ENCODE data around the gene FRYL. TPM values are rescaled to one million over a fixed set of nuclear protein-coding genes. Genes with fewer than 3 reads are reported as not detected.
"Not testable (repeated sequence)": the region's sequence is repeated elsewhere in the genome, so short reads cannot be mapped to it uniquely, and the experiment has no call there.

FRYL gene
- total and polyA plus RNA-seq, 2 donors, result 33.2 to 44.2 TPM

- H3K27me3 ChIP-seq (ENCODE audit: control insufficient read depth in 2 of 2, insufficient read depth in 1 of 2, low read length in 1 of 2), result no peaks in the 10 kb centered on the region
- no peak for DNase-seq (ENCODE audit: low read depth in 6 of 9, low spot score in 9 of 9)
- no peak overlapping the region for H3K27ac ChIP-seq (ENCODE audit: low read depth in 1 of 2, low read length in 1 of 2)
- H3K9me3 ChIP-seq (ENCODE audit: control insufficient read depth in 2 of 2, insufficient read depth in 1 of 2, low read length in 1 of 2), result no peaks in the 10 kb centered on the region
- no peaks in the 10 kb centered on the region for H3K36me3 ChIP-seq (ENCODE audit: control insufficient read depth in 2 of 2, insufficient read depth in 2 of 2, low read length in 1 of 2)
- 99% methylated on average over 5 of the region's 5 CpGs for WGBS
- H3K4me3 ChIP-seq (ENCODE audit: low read length in 2 of 2), result no peak overlapping the region
- no peaks in the 10 kb centered on the region for H3K4me1 ChIP-seq (ENCODE audit: control insufficient read depth in 2 of 2, insufficient read depth in 2 of 2, low read length in 2 of 2)
These were observed 61.1 kb downstream of the FRYL start for GRCh38 chr4:48718818-48719465.

- not testable (repeated sequence) for H3K36me3 ChIP-seq (ENCODE audit: control insufficient read depth in 2 of 2, insufficient read depth in 2 of 2, low read length in 1 of 2); DNase-seq (ENCODE audit: low read depth in 6 of 9, low spot score in 9 of 9); H3K4me1 ChIP-seq (ENCODE audit: control insufficient read depth in 2 of 2, insufficient read depth in 2 of 2, low read length in 2 of 2); H3K27me3 ChIP-seq (ENCODE audit: control insufficient read depth in 2 of 2, insufficient read depth in 1 of 2, low read length in 1 of 2); H3K27ac ChIP-seq (ENCODE audit: low read depth in 1 of 2, low read length in 1 of 2); H3K4me3 ChIP-seq (ENCODE audit: low read length in 2 of 2); H3K9me3 ChIP-seq (ENCODE audit: control insufficient read depth in 2 of 2, insufficient read depth in 1 of 2, low read length in 1 of 2)
- WGBS, result 97% methylated on average over 4 of the region's 5 CpGs
These were observed 63.8 kb downstream of the FRYL start for GRCh38 chr4:48716285-48716684.

GRCh38 chr4:48710446-48711209 lies 69.5 kb downstream of the FRYL start:
- Histone ChIP-seq H3K27me3 (ENCODE audit: control insufficient read depth in 2 of 2, insufficient read depth in 1 of 2, low read length in 1 of 2) (no peaks in the 10 kb centered on the region), H3K4me1 (ENCODE audit: control insufficient read depth in 2 of 2, insufficient read depth in 2 of 2, low read length in 2 of 2) (no peaks in the 10 kb centered on the region), H3K27ac (ENCODE audit: low read depth in 1 of 2, low read length in 1 of 2) (no peak overlapping the region), H3K9me3 (ENCODE audit: control insufficient read depth in 2 of 2, insufficient read depth in 1 of 2, low read length in 1 of 2) (no peaks in the 10 kb centered on the region), H3K36me3 (ENCODE audit: control insufficient read depth in 2 of 2, insufficient read depth in 2 of 2, low read length in 1 of 2) (peaks cover 0 to 13% of the 10 kb centered on the region in 2 donors), H3K4me3 (ENCODE audit: low read length in 2 of 2) (no peak overlapping the region)
- 97% methylated on average over 8 of the region's 8 CpGs for WGBS
- no peak for DNase-seq (ENCODE audit: low read depth in 6 of 9, low spot score in 9 of 9)

GRCh38 chr4:48709901-48710300 lies 70.2 kb downstream of the FRYL start:
- H3K27me3 ChIP-seq (ENCODE audit: control insufficient read depth in 2 of 2, insufficient read depth in 1 of 2, low read length in 1 of 2), result no peaks in the 10 kb centered on the region
- H3K27ac ChIP-seq (ENCODE audit: low read depth in 1 of 2, low read length in 1 of 2), result no peak overlapping the region
- no peaks in the 10 kb centered on the region for H3K4me1 ChIP-seq (ENCODE audit: control insufficient read depth in 2 of 2, insufficient read depth in 2 of 2, low read length in 2 of 2)
- peaks cover 0 to 13% of the 10 kb centered on the region in 2 donors for H3K36me3 ChIP-seq (ENCODE audit: control insufficient read depth in 2 of 2, insufficient read depth in 2 of 2, low read length in 1 of 2)
- no peaks in the 10 kb centered on the region for H3K9me3 ChIP-seq (ENCODE audit: control insufficient read depth in 2 of 2, insufficient read depth in 1 of 2, low read length in 1 of 2)
- WGBS, result 97% methylated on average over 1 of the region's 1 CpG
- no peak overlapping the region for H3K4me3 ChIP-seq (ENCODE audit: low read length in 2 of 2)
- no peak for DNase-seq (ENCODE audit: low read depth in 6 of 9, low spot score in 9 of 9)

GRCh38 chr4:48708610-48709009 lies 71.5 kb downstream of the FRYL start:
- 99% methylated on average over 7 of the region's 7 CpGs for WGBS
- Histone ChIP-seq H3K36me3 (ENCODE audit: control insufficient read depth in 2 of 2, insufficient read depth in 2 of 2, low read length in 1 of 2) (peaks cover 0 to 13% of the 10 kb centered on the region in 2 donors), H3K4me1 (ENCODE audit: control insufficient read depth in 2 of 2, insufficient read depth in 2 of 2, low read length in 2 of 2) (no peaks in the 10 kb centered on the region), H3K9me3 (ENCODE audit: control insufficient read depth in 2 of 2, insufficient read depth in 1 of 2, low read length in 1 of 2) (no peaks in the 10 kb centered on the region), H3K27ac (ENCODE audit: low read depth in 1 of 2, low read length in 1 of 2) (no peak overlapping the region), H3K27me3 (ENCODE audit: control insufficient read depth in 2 of 2, insufficient read depth in 1 of 2, low read length in 1 of 2) (no peaks in the 10 kb centered on the region), H3K4me3 (ENCODE audit: low read length in 2 of 2) (no peak overlapping the region)
- no peak for DNase-seq (ENCODE audit: low read depth in 6 of 9, low spot score in 9 of 9)

GRCh38 chr4:48706736-48707135 lies 73.3 kb downstream of the FRYL start:
- no peak for DNase-seq (ENCODE audit: low read depth in 6 of 9, low spot score in 9 of 9)
- H3K36me3 ChIP-seq (ENCODE audit: control insufficient read depth in 2 of 2, insufficient read depth in 2 of 2, low read length in 1 of 2), result peaks cover 0 to 13% of the 10 kb centered on the region in 2 donors
- no peaks in the 10 kb centered on the region for H3K27me3 ChIP-seq (ENCODE audit: control insufficient read depth in 2 of 2, insufficient read depth in 1 of 2, low read length in 1 of 2)
- no peaks in the 10 kb centered on the region for H3K4me1 ChIP-seq (ENCODE audit: control insufficient read depth in 2 of 2, insufficient read depth in 2 of 2, low read length in 2 of 2)
- no peaks in the 10 kb centered on the region for H3K9me3 ChIP-seq (ENCODE audit: control insufficient read depth in 2 of 2, insufficient read depth in 1 of 2, low read length in 1 of 2)
- H3K4me3 ChIP-seq (ENCODE audit: low read length in 2 of 2), result no peak overlapping the region
- H3K27ac ChIP-seq (ENCODE audit: low read depth in 1 of 2, low read length in 1 of 2), result no peak overlapping the region

DNA sequence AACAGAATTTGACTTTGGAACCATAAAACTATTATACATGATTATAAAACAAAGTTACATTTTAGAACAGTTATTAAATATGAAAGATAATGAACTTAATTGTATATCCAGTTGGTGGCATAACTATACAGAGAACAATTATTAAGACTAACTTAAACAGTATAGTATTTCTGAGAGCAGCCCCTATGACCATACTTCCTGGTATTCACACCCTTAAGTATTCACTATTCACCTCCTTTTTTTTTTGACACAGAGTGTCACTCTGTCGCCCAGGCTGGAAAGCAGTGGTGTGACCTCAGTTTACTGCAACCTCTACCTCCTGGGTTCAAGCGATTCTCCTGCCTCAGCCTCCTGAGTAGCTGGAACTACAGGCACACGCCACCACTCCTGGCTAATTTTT lies 74.5 kb downstream of the FRYL start:
- WGBS, result 99% methylated on average over 3 of the region's 3 CpGs
- no peak overlapping the region for H3K27ac ChIP-seq (ENCODE audit: low read depth in 1 of 2, low read length in 1 of 2)
- no peak overlapping the region for H3K4me3 ChIP-seq (ENCODE audit: low read length in 2 of 2)
- no peaks in the 10 kb centered on the region for H3K27me3 ChIP-seq (ENCODE audit: control insufficient read depth in 2 of 2, insufficient read depth in 1 of 2, low read length in 1 of 2)
- H3K36me3 ChIP-seq (ENCODE audit: control insufficient read depth in 2 of 2, insufficient read depth in 2 of 2, low read length in 1 of 2), result peaks cover 0 to 13% of the 10 kb centered on the region in 2 donors
- no peaks in the 10 kb centered on the region for H3K9me3 ChIP-seq (ENCODE audit: control insufficient read depth in 2 of 2, insufficient read depth in 1 of 2, low read length in 1 of 2)
- H3K4me1 ChIP-seq (ENCODE audit: control insufficient read depth in 2 of 2, insufficient read depth in 2 of 2, low read length in 2 of 2), result no peaks in the 10 kb centered on the region
- DNase-seq (ENCODE audit: low read depth in 6 of 9, low spot score in 9 of 9), result no peak

DNA sequence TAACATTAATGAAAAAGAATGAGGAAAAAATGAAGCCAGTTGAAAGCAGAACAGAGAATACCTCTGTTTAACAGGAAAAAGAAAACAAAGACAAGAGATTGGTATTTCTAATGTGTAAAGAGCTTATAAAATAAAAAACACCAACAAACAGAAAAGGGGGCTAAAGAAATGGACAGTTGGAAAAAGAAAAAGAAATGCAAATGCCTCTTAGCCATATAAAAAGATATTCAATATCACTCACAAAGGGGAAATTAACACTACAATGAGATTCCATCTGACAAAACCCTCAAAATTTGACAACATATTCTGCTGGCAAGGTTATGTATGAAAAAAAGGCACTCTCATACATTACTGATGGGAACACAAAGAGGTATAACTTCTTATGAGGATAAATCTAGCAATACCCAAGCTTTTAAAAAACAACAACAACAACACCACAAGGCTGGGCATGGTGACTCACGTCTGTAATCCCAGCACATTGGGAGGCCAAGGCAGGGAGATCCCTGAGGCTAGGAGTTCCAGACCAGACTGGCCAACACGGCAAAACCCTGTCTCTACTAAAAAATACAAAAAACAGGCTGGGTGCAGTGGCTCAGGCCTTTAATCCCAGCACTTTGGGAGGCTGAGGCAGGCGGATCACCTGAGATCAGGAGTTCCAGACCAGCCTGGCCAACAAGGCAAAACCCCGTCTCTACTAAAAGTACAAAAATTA lies 75.8 kb downstream of the FRYL start:
- 95% methylated on average over 4 of the region's 4 CpGs for WGBS
- Histone ChIP-seq H3K9me3 (ENCODE audit: control insufficient read depth in 2 of 2, insufficient read depth in 1 of 2, low read length in 1 of 2) (no peaks in the 10 kb centered on the region), H3K4me1 (ENCODE audit: control insufficient read depth in 2 of 2, insufficient read depth in 2 of 2, low read length in 2 of 2) (no peaks in the 10 kb centered on the region), H3K36me3 (ENCODE audit: control insufficient read depth in 2 of 2, insufficient read depth in 2 of 2, low read length in 1 of 2) (peaks cover 0 to 10% of the 10 kb centered on the region in 2 donors), H3K4me3 (ENCODE audit: low read length in 2 of 2) (no peak overlapping the region), H3K27ac (ENCODE audit: low read depth in 1 of 2, low read length in 1 of 2) (no peak overlapping the region), H3K27me3 (ENCODE audit: control insufficient read depth in 2 of 2, insufficient read depth in 1 of 2, low read length in 1 of 2) (no peaks in the 10 kb centered on the region)
- DNase-seq (ENCODE audit: low read depth in 6 of 9, low spot score in 9 of 9), result no peak

- H3K4me1 ChIP-seq (ENCODE audit: control insufficient read depth in 2 of 2, insufficient read depth in 2 of 2, low read length in 2 of 2), result no peaks in the 10 kb centered on the region
- H3K4me3 ChIP-seq (ENCODE audit: low read length in 2 of 2), result no peak overlapping the region
- H3K27me3 ChIP-seq (ENCODE audit: control insufficient read depth in 2 of 2, insufficient read depth in 1 of 2, low read length in 1 of 2), result no peaks in the 10 kb centered on the region
- no peak overlapping the region for H3K27ac ChIP-seq (ENCODE audit: low read depth in 1 of 2, low read length in 1 of 2)
- no peaks in the 10 kb centered on the region for H3K36me3 ChIP-seq (ENCODE audit: control insufficient read depth in 2 of 2, insufficient read depth in 2 of 2, low read length in 1 of 2)
- WGBS, result 85% methylated on average over 1 of the region's 1 CpG
- H3K9me3 ChIP-seq (ENCODE audit: control insufficient read depth in 2 of 2, insufficient read depth in 1 of 2, low read length in 1 of 2), result no peaks in the 10 kb centered on the region
- no peak for DNase-seq (ENCODE audit: low read depth in 6 of 9, low spot score in 9 of 9)
These were observed 80.6 kb downstream of the FRYL start for GRCh38 chr4:48699475-48699874.

Measured in thymus (tissue), 11 donors.